Hematopoietic multipotent progenitor cell treated with erythropoietin and hydrocortisone succinate and interleukin-3 and kit ligand, for 6 days (in vitro differentiated cells): Measurements from ENCODE around the gene DYSF.

Experiments
- DNase-seq: peaks from one replicate; pipeline ENCODE4 v3.0.0-alpha.2; 2015

The DYSF gene

GRCh38 chr2:71531522-71532047, 78.2 kb downstream of the DYSF start:
- DNase-seq = peak; percentile 41

GRCh38 chr2:71532327-71532726, 79.0 kb downstream of the DYSF start:
- no peak for DNase-seq

- DNase-seq = no peak
Measured at GRCh38 chr2:71534201-71534600, 80.8 kb downstream of the DYSF start.

GRCh38 chr2:71534826-71535225, 81.5 kb downstream of the DYSF start:
- no peak for DNase-seq

GRCh38 chr2:71535526-71535925, 82.2 kb downstream of the DYSF start:
- no peak for DNase-seq

GRCh38 chr2:71536226-71536671, 82.9 kb downstream of the DYSF start:
- no peak for DNase-seq

- DNase-seq = no peak
Measured at GRCh38 chr2:71538241-71538640, 84.9 kb downstream of the DYSF start.

- DNase-seq = no peak
Measured at GRCh38 chr2:71538656-71539265, 85.4 kb downstream of the DYSF start.

GRCh38 chr2:71540818-71541217, 87.5 kb downstream of the DYSF start:
- DNase-seq = no peak

GRCh38 chr2:71544919-71545571, 91.7 kb downstream of the DYSF start:
- DNase-seq = no peak

GRCh38 chr2:71545572-71546274, 92.4 kb downstream of the DYSF start:
- DNase-seq = peak; percentile 77

GRCh38 chr2:71546275-71546638, 92.9 kb downstream of the DYSF start:
- no peak for DNase-seq

GRCh38 chr2:71546777-71547281, 93.5 kb downstream of the DYSF start:
- DNase-seq = no peak

GRCh38 chr2:71547616-71548285, 94.4 kb downstream of the DYSF start:
- no peak for DNase-seq

GRCh38 chr2:71548646-71549425, 95.5 kb downstream of the DYSF start:
- DNase-seq = peak; percentile 82

GRCh38 chr2:71550801-71551630, 97.7 kb downstream of the DYSF start:
- DNase-seq = no peak

GRCh38 chr2:71551631-71551915, 98.2 kb downstream of the DYSF start:
- DNase-seq = no peak

- no peak for DNase-seq
Measured at GRCh38 chr2:71552356-71552755, 99.0 kb downstream of the DYSF start.

GRCh38 chr2:71552861-71553301, 99.5 kb downstream of the DYSF start:
- no peak for DNase-seq

GRCh38 chr2:71554028-71554705, 100.8 kb downstream of the DYSF start:
- no peak for DNase-seq

- no peak for DNase-seq
Measured at GRCh38 chr2:71554706-71555056, 101.3 kb downstream of the DYSF start.
